Umbilical cord (tissue), 2 donors: Measurements from ENCODE around the gene CSK. TPM values are rescaled to one million over a fixed set of nuclear protein-coding genes. Genes with fewer than 3 reads are reported as not detected.

Experiments used
- DNase-seq: peaks from one replicate; pipeline ENCODE4 v3.0.0-alpha.2; 2015; ENCODE audit warnings: low spot score
- total RNA-seq: library from RNA; depleted of rRNA; stranded (reverse); fragments of >200 nt; gene quantifications from one replicate; pipeline ENCODE4 v1.2.3, GENCODE V29; 2014; ENCODE audit warnings: low replicate concordance; ENCODE audit not compliant: insufficient read depth

The CSK gene
- total RNA-seq, 1 donor from 2014 or later: 10.1 TPM

- peak; percentile 57 for DNase-seq
These were observed 5.6 kb downstream of the CSK start for GRCh38 chr15:74787251-74788041.

GRCh38 chr15:74788042-74788682 is 6.3 kb downstream of the CSK start:
- DNase-seq: no peak

GRCh38 chr15:74788683-74789151 is 6.8 kb downstream of the CSK start:
- no peak for DNase-seq

- DNase-seq: no peak
These were observed 7.3 kb downstream of the CSK start for GRCh38 chr15:74789171-74789631.

- DNase-seq: no peak
These were observed 7.8 kb downstream of the CSK start for GRCh38 chr15:74789741-74790079.

- DNase-seq: peak; percentile 60
These were observed 8.4 kb downstream of the CSK start for GRCh38 chr15:74790080-74790916.

GRCh38 chr15:74791007-74791406 is 9.1 kb downstream of the CSK start:
- no peak for DNase-seq

GRCh38 chr15:74791667-74792066 is 9.8 kb downstream of the CSK start:
- DNase-seq: no peak

- no peak for DNase-seq
These were observed 10.5 kb downstream of the CSK start for GRCh38 chr15:74792227-74793016.

- no peak for DNase-seq
These were observed 11.5 kb downstream of the CSK start for GRCh38 chr15:74793135-74794028.

GRCh38 chr15:74794248-74794969 is 12.5 kb downstream of the CSK start:
- DNase-seq: no peak

- no peak for DNase-seq
These were observed 13.1 kb downstream of the CSK start for GRCh38 chr15:74794970-74795349.

- no peak for DNase-seq
These were observed 14.2 kb downstream of the CSK start for GRCh38 chr15:74795966-74796625.

GRCh38 chr15:74798388-74799254 is 16.7 kb downstream of the CSK start:
- DNase-seq: no peak

- DNase-seq: no peak
These were observed 17.5 kb downstream of the CSK start for GRCh38 chr15:74799255-74799855.

GRCh38 chr15:74799856-74800558 is 18.1 kb downstream of the CSK start:
- DNase-seq: peak; percentile 50

- DNase-seq: no peak
These were observed 18.7 kb downstream of the CSK start for GRCh38 chr15:74800559-74801094.
